Hepatocyte (in vitro differentiated cells): Measurements from ENCODE around the gene DOC2B.

Experiments used
- CTCF ChIP-seq: fragments of 200-600 bp; sonication (generic); IDR thresholded peaks from 2 replicates; pipeline ENCODE4 v1.5.1; 2016; ENCODE audit warnings: antibody characterized with exemption, mild to moderate bottlenecking; ENCODE audit not compliant: poor library complexity
- EZH2 ChIP-seq: fragments of 200-600 bp; sonication (generic); IDR thresholded peaks from 2 replicates; pipeline ENCODE4 v1.6.1; 2016; ENCODE audit warnings: antibody characterized with exemption, mild to moderate bottlenecking, borderline replicate concordance
- EZH2phosphoT487 ChIP-seq: fragments of 200-600 bp; sonication (generic); IDR thresholded peaks from one replicate; pipeline ENCODE4 v1.6.1; 2018; ENCODE audit warnings: antibody characterized with exemption, mild to moderate bottlenecking, low read depth, moderate library complexity; ENCODE audit not compliant: unreplicated experiment, severe bottlenecking

GRCh38 chr17:205148-205669 is 23.8 kb upstream of the DOC2B start:
- no peak for TF ChIP-seq CTCF
- TF ChIP-seq EZH2, result no peak
- TF ChIP-seq EZH2phosphoT487, result no peak
